ENCODE results near the gene ALDH1L1. TPM values are rescaled to one million over a fixed set of nuclear protein-coding genes. Genes with fewer than 3 reads are reported as not detected.

Gene ALDH1L1
- total RNA-seq, 1 donor, result 0.18 TPM

GRCh38 chr3:126111126-126111551 is 69.2 kb downstream of the ALDH1L1 start:
- TF ChIP-seq CTCF (IDR thresholded peaks at IDR 0.05; ENCODE audit: insufficient read depth, low read length), result no peak
- H3K4me3 ChIP-seq (ENCODE audit: low read depth, low read length), result no peak overlapping the region
- DNase-seq (ENCODE audit: low read depth), result no peak

- DNase-seq (ENCODE audit: low read depth), result no peak
- TF ChIP-seq CTCF (IDR thresholded peaks at IDR 0.05; ENCODE audit: insufficient read depth, low read length), result no peak
- no peak overlapping the region for H3K4me3 ChIP-seq (ENCODE audit: low read depth, low read length)
Measured at GRCh38 chr3:126110431-126111125, 69.8 kb downstream of the ALDH1L1 start.

GRCh38 chr3:126109880-126110235 is 70.5 kb downstream of the ALDH1L1 start:
- no peak for TF ChIP-seq CTCF (IDR thresholded peaks at IDR 0.05; ENCODE audit: insufficient read depth, low read length)
- no peak overlapping the region for H3K4me3 ChIP-seq (ENCODE audit: low read depth, low read length)
- no peak for DNase-seq (ENCODE audit: low read depth)

GRCh38 chr3:126109146-126109879 is 71.1 kb downstream of the ALDH1L1 start:
- DNase-seq (ENCODE audit: low read depth), result no peak
- H3K4me3 ChIP-seq (ENCODE audit: low read depth, low read length), result no peak overlapping the region
- no peak for TF ChIP-seq CTCF (IDR thresholded peaks at IDR 0.05; ENCODE audit: insufficient read depth, low read length)

- no peak for DNase-seq (ENCODE audit: low read depth)
- H3K4me3 ChIP-seq (ENCODE audit: low read depth, low read length), result no peak overlapping the region
- TF ChIP-seq CTCF (IDR thresholded peaks at IDR 0.05; ENCODE audit: insufficient read depth, low read length), result no peak
Measured at GRCh38 chr3:126108676-126109050, 71.7 kb downstream of the ALDH1L1 start.

- no peak overlapping the region for H3K4me3 ChIP-seq (ENCODE audit: low read depth, low read length)
- no peak for TF ChIP-seq CTCF (IDR thresholded peaks at IDR 0.05; ENCODE audit: insufficient read depth, low read length)
- no peak for DNase-seq (ENCODE audit: low read depth)
Measured at GRCh38 chr3:126107957-126108675, 72.3 kb downstream of the ALDH1L1 start.

Measured in fibroblast of the aortic adventitia (primary cell).